Hematopoietic multipotent progenitor cell treated with erythropoietin and hydrocortisone succinate and interleukin-3 and kit ligand, for 4 days (in vitro differentiated cells): Measurements from ENCODE around the gene WSCD1.
A peak's percentile ranks its signal among the peaks of the same experiment; 100 is the strongest.

Experiments used
- DNase-seq: peaks from one replicate; pipeline ENCODE4 v3.0.0-alpha.2; 2015

The WSCD1 gene

GRCh38 chr17:6160911-6161855 lies 91.0 kb downstream of the WSCD1 start:
- no peak for DNase-seq

- no peak for DNase-seq
Observed at GRCh38 chr17:6162216-6162615, 92.0 kb downstream of the WSCD1 start.

GRCh38 chr17:6162892-6163291 lies 92.7 kb downstream of the WSCD1 start:
- no peak for DNase-seq

GRCh38 chr17:6163612-6164333 lies 93.6 kb downstream of the WSCD1 start:
- no peak for DNase-seq

GRCh38 chr17:6164996-6165395 lies 94.8 kb downstream of the WSCD1 start:
- no peak for DNase-seq

- DNase-seq = no peak
Observed at GRCh38 chr17:6165806-6166205, 95.6 kb downstream of the WSCD1 start.

- DNase-seq = peak; percentile 4
Observed at GRCh38 chr17:6166492-6167179, 96.5 kb downstream of the WSCD1 start.

- no peak for DNase-seq
Observed at GRCh38 chr17:6168296-6168695, 98.1 kb downstream of the WSCD1 start.

- no peak for DNase-seq
Observed at GRCh38 chr17:6170349-6170748, 100.2 kb downstream of the WSCD1 start.

- DNase-seq = no peak
Observed at GRCh38 chr17:6172642-6173330, 102.6 kb downstream of the WSCD1 start.

GRCh38 chr17:6173653-6174052 lies 103.5 kb downstream of the WSCD1 start:
- DNase-seq = no peak
